Ovary (tissue), 9 donors: ENCODE data around the gene KCTD17. TPM values are rescaled to one million over a fixed set of nuclear protein-coding genes. Genes with fewer than 3 reads are reported as not detected.

Experiments
- DNase-seq, 5 donors: peaks; one replicate each; pipeline ENCODE4 v3.0.0-alpha.2; 2019 to 2020
- H3K27ac ChIP-seq, 2 donors: fragments of 200-600 bp; one replicate each; pipeline versions ENCODE4 v1.5.1 to v1.8.0; 2019 to 2022
- H3K27me3 ChIP-seq: fragments of 200-600 bp; one replicate; pipeline ENCODE4 v1.8.0; 2022
- H3K36me3 ChIP-seq: fragments of 200-600 bp; sonication (generic); one replicate; pipeline ENCODE4 v1.5.1; 2019
- H3K4me1 ChIP-seq: one replicate; pipeline ENCODE4 v1.8.1; 2013; ENCODE audit warnings: mild to moderate bottlenecking, moderate library complexity; ENCODE audit not compliant: insufficient read depth
- H3K4me3 ChIP-seq: fragments of 200-600 bp; sonication (generic); one replicate; pipeline ENCODE4 v1.5.1; 2017
- H3K9me3 ChIP-seq, 2 donors: fragments of 200-600 bp in 1 of 2; sonication (generic) in 1 of 2; one replicate each; pipeline versions ENCODE4 v1.5.1 to v1.8.1; 2013 to 2019; ENCODE audit warnings: mild to moderate bottlenecking in 1 of 2, moderate library complexity in 1 of 2
- CTCF ChIP-seq, 3 donors: fragments of 450-650 bp in 2 of 3; fragments of 200-600 bp in 1 of 3; IDR thresholded peaks; one replicate each; pipeline versions ENCODE4 v1.5.1 to v1.8.0; 2016 to 2022; ENCODE audit warnings: antibody characterized with exemption in 3 of 3, mild to moderate bottlenecking in 1 of 3
- EP300 ChIP-seq: sonication (generic); formaldehyde crosslinking; IDR thresholded peaks from one replicate; pipeline ENCODE4 v1.6.1; 2017; ENCODE audit warnings: antibody characterized with exemption
- POLR2A ChIP-seq: fragments of 450-650 bp; IDR thresholded peaks from one replicate; pipeline ENCODE4 v1.6.1; 2017; ENCODE audit warnings: antibody characterized with exemption, mild to moderate bottlenecking, moderate library complexity
- WGBS, 3 donors: extraction: QIAGEN DNeasy Blood & Tissue Kit in 1 of 3; methylation state at CpG; one replicate each; pipeline versions ENCODE4 v1.1.5 to v1.1.7; 2013 to 2017; 5-methylcytosine and 5-hydroxymethylcytosine counted together
- intact Hi-C, 4 donors: fragments of 100-400 bp; cut with DNase I; formaldehyde crosslinking; loops; one replicate each; pipeline versions ENCODE4 v1.11.0 to v1.15.1; 2022 to 2023
- polyA plus RNA-seq, 2 donors: library from polyadenylated mRNA; stranded (reverse); fragments of 200-250 nt in 1 of 2; fragments of 350-450 nt in 1 of 2; fragmentation: Illumina TruSeq in 1 of 2; extraction: RNeasy Lipid Tissue Mini Kit (QIAGEN cat#74804) in 1 of 2; gene quantifications; one replicate each; pipeline ENCODE4 v1.2.3, GENCODE V29; 2013 to 2014
- total RNA-seq, 7 donors: library from RNA; depleted of rRNA in 2 of 7; stranded (reverse); fragments of >200 nt in 2 of 7; fragmentation: NEBNext Ultra II Directional in 3 of 7; extraction: Animal tissue kit (Norgen Biotek cat#: 25700) in 3 of 7; gene quantifications; one replicate each; pipeline versions ENCODE4 v1.1.0 to v1.2.4, GENCODE V29; 2016 to 2023
- donor health status: DM: no; HTN: no; CAD: no; lungs with moderate emphysema.
- donor health status: DM: no; HTN: no; CAD: no.
- donor health status: Bipolar disorder and iron deficiency.
- donor health status: DM: yes; HTN: yes; CAD: no.
- donor health status: DM: no; HTN: no; CAD: no.
- donor health status: DM: yes; HTN: yes; CAD: no.

Gene KCTD17
- total and polyA plus RNA-seq, 9 donors: 4.5 to 34.7 (median 26.7) TPM

- no peaks in the 10 kb centered on the region for H3K36me3 ChIP-seq
- H3K9me3 ChIP-seq: no peaks in the 10 kb centered on the region
- 71 to 79% (median 76%) methylated on average over 11 of the region's 11 CpGs for WGBS, 3 donors
- no peak overlapping the region for H3K4me3 ChIP-seq
- intact Hi-C loops: no loop called here
- DNase-seq: no peak
- no peaks in the 10 kb centered on the region for H3K27me3 ChIP-seq
- TF ChIP-seq POLR2A (no peak), CTCF (IDR thresholded peaks at IDR 0.05) (no peak), EP300 (no peak)
- no peaks in the 10 kb centered on the region for H3K4me1 ChIP-seq
- H3K27ac ChIP-seq: no peak overlapping the region
Measured at GRCh38 chr22:37095113-37095512, 43.6 kb downstream of the KCTD17 start.

GRCh38 chr22:37097346-37097745 is 45.8 kb downstream of the KCTD17 start:
- DNase-seq: no peak
- H3K4me3 ChIP-seq: no peak overlapping the region
- no peaks in the 10 kb centered on the region for H3K4me1 ChIP-seq
- 55 to 63% (median 59%) methylated on average over 6 to 13 of the region's 13 CpGs for WGBS, 3 donors
- no peaks in the 10 kb centered on the region for H3K9me3 ChIP-seq
- no peak overlapping the region for H3K27ac ChIP-seq
- intact Hi-C loops: no loop called here
- no peaks in the 10 kb centered on the region for H3K36me3 ChIP-seq
- H3K27me3 ChIP-seq: no peaks in the 10 kb centered on the region
- TF ChIP-seq POLR2A (no peak), EP300 (no peak), CTCF (IDR thresholded peaks at IDR 0.05) (no peak)

- H3K9me3 ChIP-seq: no peaks in the 10 kb centered on the region
- no peaks in the 10 kb centered on the region for H3K4me1 ChIP-seq
- no peak for TF ChIP-seq CTCF (IDR thresholded peaks at IDR 0.05)
- TF ChIP-seq POLR2A: no peak
- TF ChIP-seq EP300: no peak
- intact Hi-C loops: no loop called here
- no peaks in the 10 kb centered on the region for H3K27me3 ChIP-seq
- no peak overlapping the region for H3K4me3 ChIP-seq
- no peak overlapping the region for H3K27ac ChIP-seq
- no peaks in the 10 kb centered on the region for H3K36me3 ChIP-seq
- 60 to 71% (median 64%) methylated on average over 10 of the region's 10 CpGs for WGBS, 3 donors
- DNase-seq: no peak
Measured at GRCh38 chr22:37098976-37099591, 47.5 kb downstream of the KCTD17 start.

GRCh38 chr22:37100589-37101127 is 49.1 kb downstream of the KCTD17 start:
- Histone ChIP-seq H3K27me3 (no peaks in the 10 kb centered on the region), H3K36me3 (no peaks in the 10 kb centered on the region), H3K4me3 (no peak overlapping the region), H3K4me1 (no peaks in the 10 kb centered on the region), H3K27ac (no peak overlapping the region), H3K9me3 (no peaks in the 10 kb centered on the region)
- DNase-seq: no peak
- 71 to 81% (median 77%) methylated on average over 8 of the region's 8 CpGs for WGBS, 3 donors
- intact Hi-C loops: no loop called here
- TF ChIP-seq CTCF (IDR thresholded peaks at IDR 0.05) (no peak), EP300 (no peak), POLR2A (no peak)
